BLaER1 (cell line): ENCODE measurements around the gene CCDC93.
"Not testable (repeated sequence)": the region's sequence is repeated elsewhere in the genome, so short reads cannot be mapped to it uniquely, and the experiment has no call there.

Experiments used
- H3K27ac ChIP-seq: shearing (Covaris generic); formaldehyde crosslinking; 2 replicates; pipeline ENCODE4 v1.8.1; 2022
- H3K27me3 ChIP-seq: shearing (Covaris generic); formaldehyde crosslinking; 2 replicates; pipeline ENCODE4 v1.8.1; 2022
- H3K36me3 ChIP-seq: shearing (Covaris generic); formaldehyde crosslinking; 2 replicates; pipeline ENCODE4 v1.8.1; 2022
- H3K4me1 ChIP-seq: shearing (Covaris generic); formaldehyde crosslinking; 2 replicates; pipeline ENCODE4 v1.8.1; 2022
- H3K4me2 ChIP-seq: shearing (Covaris generic); formaldehyde crosslinking; 2 replicates; pipeline ENCODE4 v1.8.1; 2022
- H3K4me3 ChIP-seq: shearing (Covaris generic); formaldehyde crosslinking; 2 replicates; pipeline ENCODE4 v1.8.1; 2022
- H3K9ac ChIP-seq: shearing (Covaris generic); formaldehyde crosslinking; 2 replicates; pipeline ENCODE4 v1.8.1; 2022
- H3K9me3 ChIP-seq: shearing (Covaris generic); formaldehyde crosslinking; 2 replicates; pipeline ENCODE4 v1.8.1; 2022
- H4K20me1 ChIP-seq: shearing (Covaris generic); formaldehyde crosslinking; 2 replicates; pipeline ENCODE4 v1.8.1; 2022
- Cebpa-rat ChIP-seq: shearing (Covaris generic); IDR thresholded peaks from 2 replicates; pipeline ENCODE4 v1.8.1; 2022

Gene CCDC93

DNA sequence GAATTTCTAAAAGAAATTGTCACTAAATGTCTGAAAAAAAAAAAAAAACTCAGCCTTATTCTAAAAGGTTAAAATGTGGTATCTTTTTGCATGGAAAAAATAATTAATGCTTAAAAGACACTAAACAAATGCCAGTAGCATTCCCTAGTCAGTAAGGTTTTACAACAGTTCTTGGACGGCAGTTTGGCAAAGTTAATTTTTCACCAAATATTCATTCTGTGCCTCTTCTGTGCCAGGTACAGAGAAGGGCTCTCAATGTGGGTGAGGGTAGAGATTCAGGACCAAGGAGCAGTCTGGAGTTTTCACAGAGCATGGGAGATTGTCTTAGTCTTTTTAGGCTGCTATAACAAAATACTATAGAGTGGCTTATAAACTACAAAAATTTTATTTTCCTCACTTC is 6.0 kb upstream of the CCDC93 start:
- Histone ChIP-seq H3K4me3 (no peak overlapping the region), H3K36me3 (no peaks in the 10 kb centered on the region), H3K27me3 (no peaks in the 10 kb centered on the region), H3K4me2 (no peak overlapping the region), H3K9me3 (no peaks in the 10 kb centered on the region), H3K27ac (no peak overlapping the region), H3K9ac (no peak overlapping the region), H4K20me1 (no peaks in the 10 kb centered on the region), H3K4me1 (peaks cover 4% of the 10 kb centered on the region)
- TF ChIP-seq Cebpa-rat: no peak

DNA sequence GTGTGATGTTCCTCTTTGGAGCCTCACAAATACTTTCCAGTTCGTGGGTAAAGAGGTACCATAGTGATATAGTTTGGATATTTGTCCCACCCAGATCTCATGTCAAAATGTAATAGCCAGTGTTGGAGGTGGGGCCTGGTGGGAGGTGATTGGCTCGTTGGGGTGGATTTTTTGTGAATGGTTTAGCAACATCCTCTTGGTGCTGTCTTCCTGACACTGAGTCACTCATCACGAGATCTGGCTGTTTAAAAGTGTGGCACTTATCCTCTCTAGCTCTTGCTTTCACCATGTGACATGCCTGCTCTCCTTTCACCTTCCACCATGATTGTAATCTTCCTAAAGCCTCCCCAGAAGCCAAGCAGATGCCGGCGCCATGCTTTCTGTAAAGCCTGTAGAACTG is 3.0 kb upstream of the CCDC93 start:
- Histone ChIP-seq H3K9ac (no peak overlapping the region), H3K9me3 (no peaks in the 10 kb centered on the region), H3K36me3 (no peaks in the 10 kb centered on the region), H3K4me1 (peaks cover 21% of the 10 kb centered on the region), H3K27me3 (no peaks in the 10 kb centered on the region), H3K4me3 (no peak overlapping the region), H3K4me2 (no peak overlapping the region), H3K27ac (no peak overlapping the region), H4K20me1 (peaks cover 17% of the 10 kb centered on the region)
- no peak for TF ChIP-seq Cebpa-rat

DNA sequence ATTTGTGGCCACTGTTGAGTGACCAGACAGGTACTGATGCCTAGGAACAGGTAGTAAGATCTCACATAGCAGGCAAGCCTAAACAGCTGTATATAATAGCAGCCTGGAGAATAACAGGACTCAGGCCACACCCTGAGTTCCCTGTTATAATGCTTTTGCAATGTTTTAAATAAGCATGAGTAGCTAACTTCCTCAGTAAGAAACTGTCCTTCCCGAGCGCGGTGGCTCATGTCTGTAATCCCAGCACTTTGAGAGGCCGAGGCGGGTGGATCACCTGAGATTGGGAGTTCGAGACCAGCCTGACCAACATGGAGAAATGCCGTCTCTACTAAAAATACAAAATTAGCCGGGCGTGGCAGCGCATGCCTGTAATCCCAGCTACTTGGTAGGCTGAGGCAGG is 1.9 kb upstream of the CCDC93 start:
- H3K36me3 ChIP-seq, H3K9me3 ChIP-seq, H3K4me2 ChIP-seq, H3K9ac ChIP-seq, H3K27me3 ChIP-seq, H3K4me3 ChIP-seq, H3K27ac ChIP-seq: not testable (repeated sequence)
- Histone ChIP-seq H4K20me1 (peaks cover 29% of the 10 kb centered on the region), H3K4me1 (peaks cover 26% of the 10 kb centered on the region)

DNA sequence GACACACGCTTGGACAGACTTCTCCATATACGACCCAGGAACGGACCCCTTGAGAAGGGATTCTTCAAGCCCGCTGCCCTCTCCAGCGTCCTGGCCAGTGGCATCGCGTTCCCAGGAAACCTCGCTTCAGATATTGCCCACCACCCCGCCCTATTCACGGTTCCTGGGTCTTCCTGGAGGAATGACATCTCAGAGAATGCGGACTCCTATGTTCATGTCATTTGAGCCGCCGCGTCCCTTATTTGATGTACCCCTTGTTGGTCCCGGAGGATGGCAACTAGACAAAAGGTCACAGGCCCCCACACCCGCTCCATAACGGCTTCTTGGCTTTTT is 588 bp upstream of the CCDC93 start:
- Histone ChIP-seq H3K9ac (peak overlapping the region; percentile 89), H3K4me1 (peaks cover 26% of the 10 kb centered on the region), H3K27me3 (no peaks in the 10 kb centered on the region), H3K4me3 (peak overlapping the region; percentile 100), H3K36me3 (peaks cover 5% of the 10 kb centered on the region; the same call in 1 of the 2 replicates), H3K4me2 (peak overlapping the region; percentile 99), H4K20me1 (peaks cover 42% of the 10 kb centered on the region), H3K27ac (0 out of 2 replicates have a peak overlapping the region, but pooled peaks have one; percentile 1), H3K9me3 (no peaks in the 10 kb centered on the region)
- TF ChIP-seq Cebpa-rat: no peak

DNA sequence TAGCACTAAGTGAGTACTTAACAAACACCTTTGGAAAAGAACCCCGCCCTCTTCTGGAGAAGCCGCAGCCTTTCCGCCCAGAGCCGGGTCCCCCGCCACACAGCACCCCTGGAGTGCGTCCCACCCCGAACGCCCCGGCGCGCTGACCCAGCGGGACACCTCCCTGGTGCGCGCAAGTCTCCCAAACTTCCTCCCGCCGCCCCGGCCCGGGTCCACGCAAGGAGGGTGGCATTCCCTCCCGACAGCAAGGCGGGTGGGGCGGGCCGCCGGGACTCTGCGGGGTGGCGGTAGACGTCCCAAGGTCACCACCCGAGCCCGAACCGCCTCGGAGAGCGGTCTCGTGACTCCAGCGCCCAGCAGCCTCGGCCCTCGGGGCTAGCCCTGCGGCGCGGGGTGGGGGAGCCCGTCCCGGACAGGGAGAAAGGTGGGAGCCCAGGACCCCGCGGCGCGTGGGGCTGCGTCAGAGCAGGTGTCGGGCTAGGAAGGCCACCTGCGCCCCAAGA is 598 bp downstream of the CCDC93 start:
- H3K27me3 ChIP-seq: no peaks in the 10 kb centered on the region
- peak overlapping the region; percentile 89 for H3K9ac ChIP-seq
- peak overlapping the region; percentile 81 for H3K27ac ChIP-seq
- peaks cover 26% of the 10 kb centered on the region for H3K4me1 ChIP-seq
- peaks cover 17% of the 10 kb centered on the region for H3K36me3 ChIP-seq
- TF ChIP-seq Cebpa-rat: no peak
- peak overlapping the region; percentile 100 for H3K4me3 ChIP-seq
- H3K9me3 ChIP-seq: no peaks in the 10 kb centered on the region
- peak overlapping the region; percentile 89 for H3K4me2 ChIP-seq
- H4K20me1 ChIP-seq: peaks cover 54% of the 10 kb centered on the region

DNA sequence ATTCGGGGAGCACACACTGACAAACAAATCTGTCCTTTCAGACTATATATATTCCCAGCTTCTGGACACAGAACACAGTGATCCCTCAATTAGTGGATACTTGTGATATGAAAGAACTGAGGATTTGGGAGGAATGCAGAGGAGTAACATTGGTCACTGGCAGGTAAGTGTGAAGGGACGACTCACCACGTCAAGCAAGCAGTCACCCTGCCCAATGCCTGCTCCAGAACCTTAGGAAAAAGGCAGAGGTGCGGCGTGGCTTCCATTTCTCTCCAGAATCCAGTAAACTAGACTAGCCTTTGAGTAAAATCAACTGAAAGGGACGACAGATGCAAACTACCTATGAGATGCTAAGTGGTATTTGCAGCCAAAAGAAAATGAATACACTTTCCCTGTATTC is 1.1 kb downstream of the CCDC93 start:
- Histone ChIP-seq H3K4me1 (peaks cover 26% of the 10 kb centered on the region), H3K9me3 (no peaks in the 10 kb centered on the region), H3K27me3 (no peaks in the 10 kb centered on the region), H4K20me1 (peaks cover 59% of the 10 kb centered on the region), H3K36me3 (peaks cover 22% of the 10 kb centered on the region), H3K27ac (no peak overlapping the region), H3K4me3 (peak overlapping the region; percentile 100), H3K9ac (peak overlapping the region; percentile 89), H3K4me2 (peak overlapping the region; percentile 89)
- no peak for TF ChIP-seq Cebpa-rat

DNA sequence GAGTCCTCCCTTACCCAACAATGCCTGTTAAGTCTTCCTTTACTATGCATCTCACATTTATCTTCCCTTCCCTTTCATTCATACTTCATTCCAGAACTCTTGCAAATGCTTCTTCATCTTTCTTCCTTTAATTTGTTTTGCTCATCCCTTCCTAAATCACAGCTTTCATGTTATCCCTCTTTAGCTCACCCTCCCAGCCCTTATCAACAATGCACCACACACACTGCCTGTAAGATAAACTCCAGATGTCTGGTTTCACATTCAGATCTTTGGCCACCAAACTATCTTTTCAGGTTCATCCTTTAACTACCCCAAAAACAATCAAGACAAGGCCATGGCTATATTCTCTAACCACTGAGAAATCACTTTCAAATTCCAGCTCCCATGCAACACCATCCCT is 3.4 kb downstream of the CCDC93 start:
- peaks cover 77% of the 10 kb centered on the region for H4K20me1 ChIP-seq
- no peak overlapping the region for H3K27ac ChIP-seq
- no peaks in the 10 kb centered on the region for H3K9me3 ChIP-seq
- no peak for TF ChIP-seq Cebpa-rat
- peaks cover 45% of the 10 kb centered on the region for H3K36me3 ChIP-seq
- no peak overlapping the region for H3K4me3 ChIP-seq
- no peak overlapping the region for H3K4me2 ChIP-seq
- no peak overlapping the region for H3K9ac ChIP-seq
- H3K4me1 ChIP-seq: peaks cover 26% of the 10 kb centered on the region
- no peaks in the 10 kb centered on the region for H3K27me3 ChIP-seq

DNA sequence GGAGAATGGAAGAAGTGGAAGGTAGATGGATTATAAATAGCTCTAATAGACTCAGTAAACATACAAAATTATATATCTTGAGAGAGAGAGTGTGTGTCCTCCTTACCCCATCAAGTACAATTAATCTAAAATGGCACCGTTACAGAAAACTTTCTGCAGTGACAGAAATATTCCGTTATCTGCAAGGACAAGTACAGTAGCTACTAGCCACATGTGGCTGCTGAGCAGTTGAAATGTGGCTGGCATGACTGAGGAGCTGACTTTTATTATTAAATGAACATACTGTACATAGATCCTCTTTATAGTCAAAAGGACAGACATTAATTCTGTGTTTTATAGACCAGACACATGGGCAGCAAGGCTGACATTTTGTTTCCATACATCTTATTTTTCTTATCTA is 7.0 kb downstream of the CCDC93 start:
- Histone ChIP-seq H3K27ac (no peak overlapping the region), H3K4me3 (no peak overlapping the region), H3K27me3 (no peaks in the 10 kb centered on the region), H3K9me3 (no peaks in the 10 kb centered on the region), H3K4me2 (no peak overlapping the region), H3K36me3 (peaks cover 74% of the 10 kb centered on the region), H4K20me1 (peaks cover 85% of the 10 kb centered on the region), H3K9ac (no peak overlapping the region), H3K4me1 (peaks cover 5% of the 10 kb centered on the region)
- no peak for TF ChIP-seq Cebpa-rat

DNA sequence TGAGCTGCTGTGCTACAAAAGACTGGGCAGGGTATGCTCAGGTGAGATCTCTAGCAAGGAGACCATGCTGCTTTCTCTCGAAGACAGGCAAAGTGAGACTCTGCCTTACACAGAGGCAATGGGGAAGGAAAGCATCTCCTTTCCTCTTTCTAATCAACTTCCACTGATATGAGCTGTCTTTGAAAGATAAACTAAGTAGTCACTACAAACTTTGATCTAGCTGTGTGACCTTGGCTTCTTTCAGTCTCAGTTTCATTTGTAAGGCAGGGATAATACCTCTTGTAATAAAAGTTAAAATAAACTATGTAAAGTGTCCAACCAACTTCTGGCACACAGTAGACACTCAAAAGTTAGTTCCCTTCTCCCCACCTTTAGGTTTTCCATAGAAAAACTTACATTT is 7.5 kb downstream of the CCDC93 start:
- no peak overlapping the region for H3K4me3 ChIP-seq
- H3K4me1 ChIP-seq: no peaks in the 10 kb centered on the region
- no peaks in the 10 kb centered on the region for H3K9me3 ChIP-seq
- TF ChIP-seq Cebpa-rat: no peak
- H4K20me1 ChIP-seq: peaks cover 85% of the 10 kb centered on the region
- no peak overlapping the region for H3K9ac ChIP-seq
- no peak overlapping the region for H3K4me2 ChIP-seq
- peaks cover 80% of the 10 kb centered on the region for H3K36me3 ChIP-seq
- H3K27ac ChIP-seq: no peak overlapping the region
- H3K27me3 ChIP-seq: no peaks in the 10 kb centered on the region

DNA sequence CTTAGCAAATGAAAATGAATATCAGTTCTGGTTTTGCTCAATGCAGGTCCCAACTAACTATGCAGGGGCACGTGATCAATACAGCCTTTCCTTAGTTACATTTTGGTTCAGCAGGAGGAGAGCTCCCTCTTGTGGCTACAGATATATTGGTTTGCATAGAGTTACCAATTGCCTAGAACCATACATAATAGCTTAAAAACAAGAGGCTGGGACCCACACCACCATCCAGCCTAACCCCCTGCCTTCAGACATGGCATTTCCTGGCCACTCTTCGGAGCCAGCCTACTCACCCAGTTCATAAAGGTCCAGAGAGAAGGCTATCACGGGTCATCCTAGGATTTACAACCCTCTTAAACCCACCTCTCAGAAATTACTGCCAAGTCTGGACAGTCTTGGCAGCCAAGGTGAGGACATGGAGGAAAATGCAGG is 10.5 kb downstream of the CCDC93 start:
- Histone ChIP-seq H3K27me3 (no peaks in the 10 kb centered on the region), H3K36me3 (peaks cover 94% of the 10 kb centered on the region), H3K27ac (no peak overlapping the region), H3K9me3 (no peaks in the 10 kb centered on the region), H4K20me1 (peaks cover 55% of the 10 kb centered on the region), H3K4me1 (no peaks in the 10 kb centered on the region), H3K4me2 (no peak overlapping the region), H3K9ac (no peak overlapping the region), H3K4me3 (no peak overlapping the region)
- TF ChIP-seq Cebpa-rat: no peak

DNA sequence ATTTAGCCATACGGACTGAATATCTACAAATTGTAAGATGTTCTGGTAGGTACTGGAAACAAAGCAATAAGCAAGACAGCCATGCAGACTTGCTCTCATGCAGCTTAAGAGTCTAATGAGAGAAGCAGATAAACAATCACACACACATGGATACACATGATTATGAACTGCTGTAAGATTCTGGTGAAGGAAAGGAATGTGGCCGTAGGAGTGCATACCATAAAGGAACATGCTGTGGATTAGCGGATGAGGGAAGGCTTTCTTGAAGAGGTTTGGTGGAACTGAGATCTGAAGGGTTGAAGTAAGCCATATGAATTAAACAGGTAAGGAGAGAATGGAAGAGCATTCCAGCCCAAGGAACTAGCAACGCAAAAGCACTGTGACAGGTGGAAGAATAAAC is 13.8 kb downstream of the CCDC93 start:
- Histone ChIP-seq H3K27ac (no peak overlapping the region), H3K36me3 (peaks cover 94% of the 10 kb centered on the region), H4K20me1 (peaks cover 42% of the 10 kb centered on the region), H3K4me1 (no peaks in the 10 kb centered on the region), H3K27me3 (no peaks in the 10 kb centered on the region), H3K4me2 (no peak overlapping the region), H3K9me3 (no peaks in the 10 kb centered on the region), H3K9ac (no peak overlapping the region), H3K4me3 (no peak overlapping the region)
- TF ChIP-seq Cebpa-rat: no peak
